Thyroid gland (tissue), 4 donors: ENCODE results near the gene LEMD1.

Source experiments
- CTCF ChIP-seq, 6 experiments: fragments of 200-600 bp in 3 of 6; fragments of 450-650 bp in 3 of 6; sonication (generic) in 3 of 6; IDR thresholded peaks; one replicate each; pipeline ENCODE4 v1.5.1; 2016 to 2019; ENCODE audit warnings: antibody characterized with exemption in 6 of 6, mild to moderate bottlenecking in 2 of 6, inconsistent platforms in 1 of 6, moderate library complexity in 1 of 6
- POLR2A ChIP-seq, 2 donors: fragments of 450-650 bp; IDR thresholded peaks; one replicate each; pipeline ENCODE4 v1.6.1; 2017; ENCODE audit warnings: antibody characterized with exemption in 2 of 2, mild to moderate bottlenecking in 2 of 2, moderate library complexity in 1 of 2

- TF ChIP-seq POLR2A (IDR thresholded peaks at IDR 0.05) (no peak), CTCF (IDR thresholded peaks at IDR 0.05) (no peak)
These were observed 82.1 kb downstream of the LEMD1 start for GRCh38 chr1:205339717-205340116.
